Measurements from ENCODE around the gene ADRA1B. TPM values are rescaled to one million over a fixed set of nuclear protein-coding genes. Genes with fewer than 3 reads are reported as not detected.

Gene ADRA1B
- total and polyA plus RNA-seq, 10 of the 15 experiments (the other 5 are each of a cell fraction or from before 2014, with no cell fraction given), result 0.04 TPM; not detected in 9

- no peaks in the 10 kb centered on the region for H3K4me1 ChIP-seq (ENCODE audit: control insufficient read depth, insufficient read depth, low read length)
- in situ Hi-C loops (cut with MboI), result no loop called here
- no peak overlapping the region for H3K9ac ChIP-seq (ENCODE audit: control insufficient read depth, insufficient read depth, low read length)
- H4K20me1 ChIP-seq (ENCODE audit: control insufficient read depth, insufficient read depth), result no peaks in the 10 kb centered on the region; the same call in 1 of the 2 replicates
- RAD21 ChIA-PET (ENCODE audit: unreplicated experiment), result no interaction called here
- no peak overlapping the region for H3K4me2 ChIP-seq (ENCODE audit: control insufficient read depth, insufficient read depth)
- peaks cover 10 to 16% of the 10 kb centered on the region in 2 experiments for H3K27me3 ChIP-seq (replicated peaks in 1 of 2; ENCODE audit: control insufficient read depth in 2 of 2, insufficient read depth in 2 of 2, low read length in 1 of 2)
- DNase-seq (ENCODE audit: low read depth, low spot score) (no peak), ATAC-seq (peak; percentile 18; the same call in 1 of the 3 replicates), FAIRE-seq (no peak)
- intact Hi-C loops (cut with micrococcal nuclease; ENCODE audit: unreplicated experiment), result no loop called here
- no peak overlapping the region for H3K27ac ChIP-seq (ENCODE audit: control insufficient read depth, insufficient read depth)
- 17% methylated on average over 60 of the region's 76 CpGs for WGBS (ENCODE audit: insufficient coverage, insufficient replicate concordance, low lambda C conversion rate, missing lambda C conversion rate)
- H3K9me3 ChIP-seq (replicated peaks; ENCODE audit: control insufficient read depth, insufficient read depth, low read length), result no peaks in the 10 kb centered on the region
- CTCF ChIA-PET, result interaction anchor here (0.6 kb wide), 1 partner anchor 419 kb away, joined by 3 read pairs; no protein-coding TSS in a partner anchor
- POLR2A ChIA-PET, result interaction anchor here (0.6 kb wide), 2 partner anchors 8 to 455 kb away, joined by 3 to 5 read pairs; no protein-coding TSS in a partner anchor
- no peak overlapping the region for H3K4me3 ChIP-seq
- H3K79me2 ChIP-seq (ENCODE audit: control insufficient read depth, insufficient read depth, low read length), result no peaks in the 10 kb centered on the region
- H3K36me3 ChIP-seq (ENCODE audit: control insufficient read depth in 2 of 2, insufficient read depth in 2 of 2, low read length in 1 of 2), result no peaks in the 10 kb centered on the region
- peak; percentile 81 for TF ChIP-seq SUZ12 (IDR thresholded peaks at IDR 0.05; ENCODE audit: unreplicated experiment)
- no peak for TF ChIP-seq MEF2A (IDR thresholded peaks at IDR 0.05; ENCODE audit: insufficient read depth, low read depth, low read length)
- TF ChIP-seq EP300 (IDR thresholded peaks at IDR 0.05; ENCODE audit: borderline replicate concordance in 1 of 2, control insufficient read depth in 1 of 2, low read depth in 2 of 2, low read length in 2 of 2), result no peak
- TF ChIP-seq USF2 (IDR thresholded peaks at IDR 0.05; ENCODE audit: borderline replicate concordance, low read depth, low read length), result no peak
- TF ChIP-seq HDAC6 (IDR thresholded peaks at IDR 0.05; ENCODE audit: unreplicated experiment), result peak; percentile 70
- TF ChIP-seq PRDM15 (CRISPR knock-in tag; IDR thresholded peaks at IDR 0.05), result no peak
- TF ChIP-seq NRF1 (conservative IDR thresholded peaks at IDR 0.05; ENCODE audit: low read depth, low read length), result no peak
- no peak for TF ChIP-seq CHD2 (IDR thresholded peaks at IDR 0.05; ENCODE audit: borderline replicate concordance, low read depth, low read length)
- no peak for TF ChIP-seq RB1 (IDR thresholded peaks at IDR 0.05; ENCODE audit: borderline replicate concordance)
- TF ChIP-seq ETV6 (conservative IDR thresholded peaks at IDR 0.05 in 1 of 2, IDR thresholded peaks at IDR 0.05 in 1 of 2; ENCODE audit: borderline replicate concordance in 1 of 2, low read depth in 1 of 2), result no peak
- no peak for TF ChIP-seq NR2C1 (IDR thresholded peaks at IDR 0.05)
- H2AFZ ChIP-seq (ENCODE audit: control insufficient read depth, low read depth, low read length), result no peak overlapping the region
- no TSS peak for BruUV-seq (replicated peaks)
- SMC1A ChIA-PET (ENCODE audit: uncharacterized antibody, unreplicated experiment), result no interaction called here
These were observed 55.7 kb downstream of the ADRA1B start for GRCh38 chr5:159971931-159972461.
